GM18502 (cell line): Measurements from ENCODE around the gene TBC1D2.

Experiments
- ATAC-seq: cut with Tn5 transposase; IDR thresholded peaks from one replicate; pipeline ENCODE4 v1.9.1; 2021; ENCODE audit warnings: mild to moderate bottlenecking; ENCODE audit not compliant: unreplicated experiment, poor library complexity

The TBC1D2 gene

DNA sequence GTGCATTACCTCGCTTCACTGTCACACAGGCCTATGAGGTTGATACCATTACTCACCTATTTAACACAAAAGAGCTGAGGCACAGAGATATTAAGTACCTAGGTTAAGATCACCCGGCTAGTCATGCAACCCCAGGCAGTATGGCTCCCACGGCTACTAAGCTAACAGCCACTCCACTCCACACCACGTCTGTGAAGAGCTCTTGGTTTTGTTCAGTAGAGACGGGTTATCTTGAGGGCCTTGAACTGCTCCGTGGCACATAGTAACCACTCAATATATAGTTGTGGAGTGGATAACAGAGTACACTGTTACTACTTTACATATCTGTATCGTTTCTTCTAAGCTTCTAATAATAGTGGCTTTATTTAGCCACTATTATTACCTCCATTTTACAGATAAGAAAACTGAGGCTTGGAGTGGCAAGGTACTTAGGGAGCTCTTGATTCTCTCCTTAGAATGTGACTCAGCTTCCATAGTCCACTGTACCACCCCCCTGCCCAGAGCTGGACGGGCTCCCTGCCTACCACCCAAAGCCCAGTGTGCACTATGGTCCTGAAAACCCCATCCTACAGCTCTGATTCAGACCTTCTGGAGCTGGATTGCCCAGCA, 62.0 kb downstream of the TBC1D2 start:
- no peak for ATAC-seq

DNA sequence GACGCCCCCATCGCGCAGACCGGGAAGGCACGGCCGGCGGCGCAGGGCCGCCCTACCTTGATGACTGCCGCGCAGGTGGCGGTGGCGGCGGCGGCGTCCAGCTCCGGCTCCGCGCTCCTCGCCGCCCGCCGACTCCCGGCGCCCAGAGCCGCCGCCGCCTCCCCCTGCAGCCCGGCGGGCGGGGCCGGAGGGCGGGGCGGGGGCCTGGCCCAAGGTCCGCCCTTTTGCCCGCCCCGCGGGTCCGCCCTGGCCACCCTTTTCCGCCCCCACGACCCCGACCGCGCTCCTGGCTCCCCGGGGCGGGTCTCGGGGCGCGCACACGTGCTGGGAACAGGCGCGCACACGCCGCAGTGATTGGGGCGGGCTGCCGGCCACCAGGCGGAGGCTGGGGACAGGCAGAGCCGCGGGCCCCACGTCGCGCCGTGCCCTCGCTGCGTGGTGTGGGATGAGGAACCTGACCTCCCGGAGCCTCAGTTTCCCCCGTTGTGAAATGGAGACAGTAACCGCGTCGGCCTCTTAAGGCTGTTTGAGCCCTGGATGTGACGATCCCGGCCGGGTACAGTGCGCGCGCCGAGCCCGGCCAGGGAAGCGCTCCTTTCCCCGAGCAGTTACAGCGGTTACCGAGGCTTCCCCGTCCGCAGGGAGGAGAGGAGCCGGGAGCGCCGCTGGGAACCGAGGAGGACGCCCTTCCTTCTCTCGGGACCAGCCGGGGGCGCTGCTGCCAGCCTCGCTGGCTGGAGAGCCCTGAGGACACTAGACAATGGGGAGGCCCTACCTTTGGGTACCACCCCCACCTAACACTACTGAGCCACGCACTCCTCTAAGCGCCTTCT, 62.7 kb downstream of the TBC1D2 start, which contains the start of gene CORO2A:
Gene CORO2A, minus strand, starts transcription at position 135 of the 833 bp plus-strand sequence. CDS start 34,977 bp downstream, outside the sequence.
- peak; percentile 78 for ATAC-seq

GRCh38 chr9:98191671-98192502, 63.6 kb downstream of the TBC1D2 start:
- peak; percentile 22 for ATAC-seq

DNA sequence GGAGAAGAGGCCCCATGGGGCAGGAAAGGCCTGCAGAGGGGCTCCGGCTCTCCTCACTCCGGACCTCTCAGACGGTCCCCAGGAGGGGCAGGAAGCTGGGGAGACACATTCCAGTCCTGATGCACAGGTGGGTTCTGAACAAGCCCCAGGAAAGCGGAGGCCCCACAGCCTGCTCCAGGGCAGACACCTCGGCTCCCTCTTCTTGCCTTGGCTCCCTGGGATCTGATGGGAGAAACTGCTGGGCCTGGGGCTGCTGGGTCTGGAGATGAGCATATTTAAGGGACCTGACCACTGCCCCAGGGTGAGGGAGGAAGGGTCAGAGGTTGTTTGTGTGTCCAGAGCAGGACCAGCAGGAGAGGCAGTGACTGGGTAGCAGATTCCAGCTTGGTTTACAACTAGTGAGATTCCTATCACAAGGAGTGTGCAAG, 64.3 kb downstream of the TBC1D2 start:
- ATAC-seq = no peak

- no peak for ATAC-seq
Observed at GRCh38 chr9:98190757-98191105, 64.7 kb downstream of the TBC1D2 start.

- ATAC-seq = no peak
Observed at GRCh38 chr9:98189412-98189811, 66.0 kb downstream of the TBC1D2 start.

DNA sequence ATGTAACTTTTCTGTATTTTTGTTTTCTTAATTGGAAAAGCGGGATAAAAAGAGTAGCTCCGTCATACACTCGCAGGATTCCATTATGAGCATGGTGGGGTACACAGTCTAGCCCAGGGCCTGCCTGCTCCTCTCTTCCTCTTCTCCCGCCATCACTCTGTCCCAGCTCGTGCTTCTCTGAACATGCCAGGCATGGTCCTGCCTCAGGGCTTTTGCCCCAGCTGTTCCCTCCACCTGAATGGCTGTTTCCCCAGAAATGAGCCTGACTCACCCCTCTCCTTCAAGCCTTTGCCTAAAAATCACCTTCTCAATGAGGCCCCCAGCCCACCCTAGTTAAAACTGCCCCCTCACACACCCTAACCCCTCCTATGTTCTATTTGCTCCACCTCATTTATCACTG, 67.5 kb downstream of the TBC1D2 start:
- no peak for ATAC-seq

- ATAC-seq = no peak
Observed at GRCh38 chr9:98186236-98186635, 69.2 kb downstream of the TBC1D2 start.

- ATAC-seq = no peak
Observed at GRCh38 chr9:98185611-98186171, 69.8 kb downstream of the TBC1D2 start.

DNA sequence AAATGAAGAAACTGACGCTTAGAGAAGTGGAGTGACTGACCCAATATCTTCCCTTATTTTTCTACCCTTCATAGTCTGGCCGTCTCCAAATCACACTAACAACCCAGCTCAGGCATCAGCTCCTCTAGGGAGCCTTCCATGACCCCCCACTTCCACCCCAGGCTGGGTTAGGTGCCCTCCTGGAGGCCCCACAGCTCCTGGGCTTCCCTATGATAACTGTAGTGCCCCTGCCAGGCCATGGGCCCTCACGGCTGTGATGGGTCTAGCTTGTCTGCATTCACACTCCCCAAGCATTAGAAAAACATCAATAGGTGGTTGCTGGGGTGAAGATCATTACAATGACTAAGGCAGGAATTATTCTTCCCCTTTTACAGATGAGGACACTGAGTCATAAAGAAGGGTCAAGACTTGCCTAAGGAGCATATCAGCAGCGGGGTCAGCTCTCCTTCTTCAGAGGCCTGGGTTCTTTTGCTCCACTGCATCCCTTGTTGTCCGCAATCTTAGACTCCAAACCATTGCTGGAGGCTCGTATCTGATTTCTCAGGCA, 70.4 kb downstream of the TBC1D2 start:
- ATAC-seq = no peak

DNA sequence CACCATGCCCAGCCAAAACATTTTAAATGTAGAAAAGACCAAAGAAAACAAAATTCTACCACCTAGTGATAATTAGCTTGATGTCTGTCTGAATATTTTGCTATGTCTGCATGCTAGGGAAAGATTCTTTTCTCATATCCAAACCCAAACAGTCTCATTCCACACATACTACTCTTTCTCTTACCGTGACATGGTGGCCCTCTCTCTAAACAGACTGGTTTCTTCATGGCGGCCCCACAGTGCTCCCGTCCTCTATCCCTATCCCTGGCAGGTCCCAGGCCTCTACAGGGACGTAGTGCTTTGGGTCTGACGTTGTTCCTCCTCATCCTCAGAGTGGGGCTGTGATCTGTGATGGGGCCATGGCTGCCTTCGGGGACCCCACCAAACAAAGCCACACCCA, 71.1 kb downstream of the TBC1D2 start:
- no peak for ATAC-seq

DNA sequence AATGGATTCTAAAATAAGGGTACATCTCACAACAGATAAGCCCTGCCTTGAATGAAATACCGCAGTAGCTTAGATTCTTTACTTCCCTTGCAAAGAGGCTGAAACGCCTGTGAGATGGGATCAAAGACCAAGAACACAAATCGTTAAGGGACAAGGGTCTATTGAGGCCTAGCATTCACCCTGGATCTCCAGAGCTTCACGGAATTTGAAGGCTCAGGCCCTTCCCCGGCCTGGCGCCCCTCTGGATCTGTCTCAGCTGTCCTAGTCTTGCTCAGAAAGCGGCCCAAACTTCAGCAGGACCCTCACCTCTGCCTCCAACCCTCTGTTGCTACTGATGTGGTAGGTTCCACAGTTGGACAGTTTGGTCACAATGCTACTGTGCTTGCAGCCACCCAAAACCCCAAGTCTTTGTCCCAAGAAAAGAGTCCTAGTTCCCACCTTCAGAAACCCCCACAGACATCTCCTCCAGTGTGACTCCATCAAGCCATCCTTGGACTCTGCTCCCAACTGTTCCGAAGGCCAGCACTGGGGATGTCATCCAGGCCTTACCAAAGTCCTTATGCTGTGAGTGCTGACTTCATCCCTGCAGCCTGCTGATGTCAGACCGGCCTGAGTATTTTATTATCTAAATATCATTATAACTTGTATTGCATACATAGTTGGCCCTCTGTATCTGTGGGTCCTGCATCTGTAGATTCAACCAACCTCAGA, 72.4 kb downstream of the TBC1D2 start:
- no peak for ATAC-seq

GRCh38 chr9:98182069-98182820, 73.2 kb downstream of the TBC1D2 start:
- ATAC-seq = no peak

DNA sequence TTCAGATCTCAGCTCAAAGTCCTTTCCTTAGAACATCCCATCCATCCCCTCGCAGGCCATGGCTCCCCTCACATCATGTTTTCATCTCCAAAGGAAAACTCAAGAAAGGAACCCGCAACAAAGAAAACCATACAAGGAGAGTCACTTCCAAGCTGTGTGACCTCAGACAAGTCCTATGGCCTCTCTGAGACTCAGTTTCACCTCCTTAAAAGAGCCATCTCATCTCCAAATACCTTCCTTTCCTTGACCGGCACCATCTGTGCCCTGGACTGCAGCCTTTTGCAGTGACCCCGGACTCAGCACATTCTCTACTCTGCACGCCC, 73.7 kb downstream of the TBC1D2 start:
- no peak for ATAC-seq

GRCh38 chr9:98180996-98181395, 74.5 kb downstream of the TBC1D2 start:
- ATAC-seq = no peak

DNA sequence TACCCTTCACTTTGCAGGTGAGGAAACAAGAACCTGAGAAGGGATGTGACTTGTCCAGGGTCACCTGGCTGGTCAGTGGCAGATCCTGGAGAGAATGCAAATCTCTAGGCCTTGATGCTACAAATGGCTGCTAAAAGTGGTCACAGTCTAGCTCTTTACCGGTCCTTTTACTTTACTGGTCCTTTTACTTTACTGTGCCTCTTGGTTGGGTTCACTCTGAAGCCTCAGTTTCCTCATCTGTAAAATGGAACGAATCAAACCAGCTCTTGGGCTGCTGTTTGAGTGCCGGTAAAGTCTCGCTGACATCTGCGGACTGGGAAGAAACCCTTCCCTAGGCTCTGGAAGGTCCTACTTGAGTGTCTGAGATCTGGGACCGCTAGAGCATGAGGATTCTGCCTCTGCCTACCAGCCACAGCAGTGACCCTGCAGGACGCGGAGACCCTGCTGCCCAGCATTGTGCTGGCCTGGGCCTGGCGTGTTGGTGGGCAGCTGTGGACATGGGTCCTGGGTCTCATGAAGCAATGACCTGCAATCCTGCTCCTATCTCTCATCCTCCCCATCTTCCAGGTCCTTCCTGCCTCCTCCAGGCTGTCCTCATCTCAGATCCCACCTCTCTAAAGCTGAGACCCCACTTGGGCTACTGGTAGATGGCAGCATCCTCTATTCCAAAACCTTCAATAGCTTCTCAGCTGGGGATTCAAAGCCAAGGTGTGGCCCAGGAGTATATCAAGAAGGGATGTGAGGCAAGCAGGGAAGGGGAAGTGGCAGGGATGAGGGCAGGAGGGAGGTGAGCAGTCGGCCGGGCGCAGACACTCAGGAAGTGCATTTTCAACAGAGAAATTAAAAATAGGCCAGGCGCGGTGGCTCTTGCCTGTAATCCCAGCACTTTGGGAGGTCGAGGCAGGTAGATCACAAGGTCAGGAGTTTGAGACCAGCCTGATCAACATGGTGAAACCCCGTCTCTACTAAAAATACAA, 76.3 kb downstream of the TBC1D2 start:
- ATAC-seq = no peak

DNA sequence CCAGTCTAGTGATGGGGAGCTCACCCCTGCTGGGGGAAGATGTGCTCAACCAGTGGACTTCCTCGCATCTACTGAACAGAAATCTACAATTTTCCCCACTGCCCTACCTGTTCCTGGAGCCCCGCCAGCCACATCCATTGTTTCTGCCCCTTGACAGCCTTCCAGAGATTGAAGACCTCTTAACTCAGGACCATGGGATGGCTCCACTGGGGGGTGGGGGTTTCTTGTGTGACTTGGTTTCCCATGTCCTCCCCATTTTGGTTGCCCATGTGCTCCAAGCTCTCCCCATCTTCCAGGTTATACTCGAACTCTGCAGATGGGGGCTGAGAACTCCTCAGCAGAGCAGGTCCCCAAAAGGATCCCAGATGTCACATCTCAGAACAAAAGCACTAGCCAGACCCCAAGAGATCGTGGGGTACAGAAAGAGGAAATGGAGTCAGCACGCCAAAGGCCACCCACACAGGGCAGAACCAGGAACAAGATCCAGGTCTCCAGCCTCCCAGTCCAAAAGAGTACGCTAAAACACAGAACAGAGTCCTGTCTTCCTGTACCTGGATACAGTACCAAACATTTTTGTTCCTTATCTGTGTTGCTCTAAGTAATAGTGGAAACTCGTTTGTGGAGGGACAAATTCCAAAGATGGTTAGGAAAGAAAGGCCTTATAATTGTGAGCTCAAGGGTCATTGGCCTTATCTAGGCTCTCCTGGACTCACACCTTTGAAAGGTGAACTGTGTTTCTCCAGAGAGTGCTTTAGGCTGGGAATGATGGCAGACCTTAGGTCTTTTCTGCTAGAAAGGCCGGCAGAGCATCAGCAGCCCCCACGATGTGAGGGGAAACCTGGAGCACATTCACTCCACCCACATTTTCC, 78.8 kb downstream of the TBC1D2 start:
- no peak for ATAC-seq
